ENCODE measurements around the gene DIP2C.

DIP2C gene

GRCh38 chr10:329361-330099, 359.9 kb downstream of the DIP2C start:
- H3K4me2 ChIP-seq (ENCODE audit: insufficient read depth, low read length) = peak overlapping the region; percentile 60
- peak overlapping the region; percentile 48 for H3K9ac ChIP-seq (ENCODE audit: low read depth, low read length)
- no peaks in the 10 kb centered on the region for H3K27me3 ChIP-seq (ENCODE audit: insufficient read depth, low read length, poor library complexity)
- peak; percentile 65 for DNase-seq
- H3K4me3 ChIP-seq (ENCODE audit: low read depth in 1 of 2, low read length in 2 of 2) = peak overlapping the region in 1 of 2 experiments; percentile 47; a peak in 2 of 4 replicates
- no peaks in the 10 kb centered on the region for H4K20me1 ChIP-seq (ENCODE audit: insufficient read depth, low read length)
- H3K9me3 ChIP-seq (ENCODE audit: insufficient read depth, low read length, severe bottlenecking) = no peaks in the 10 kb centered on the region
- H3K4me1 ChIP-seq (ENCODE audit: insufficient read depth, low read length) = peaks cover 47% of the 10 kb centered on the region
- peak; percentile 73 for ATAC-seq (ENCODE audit: insufficient read depth, low read depth)
- peak overlapping the region; percentile 77 for H3K27ac ChIP-seq (ENCODE audit: low read length)
- H3K36me3 ChIP-seq (ENCODE audit: insufficient read depth, low read length) = no peaks in the 10 kb centered on the region
- no peak for TF ChIP-seq EZH2 (IDR thresholded peaks at IDR 0.05; ENCODE audit: borderline replicate concordance, low read depth, low read length, severe bottlenecking)
- TF ChIP-seq CTCF (IDR thresholded peaks at IDR 0.05; ENCODE audit: borderline replicate concordance, extremely low read depth, low read length, poor library complexity, severe bottlenecking) = no peak
- H2AFZ ChIP-seq (ENCODE audit: low read depth, low read length) = peak overlapping the region; percentile 73
- no peaks in the 10 kb centered on the region for H3K79me2 ChIP-seq (ENCODE audit: insufficient read depth, low read length)

GRCh38 chr10:327889-328852, 361.3 kb downstream of the DIP2C start:
- Histone ChIP-seq H3K4me3 (ENCODE audit: low read depth in 1 of 2, low read length in 2 of 2) (no peak overlapping the region), H4K20me1 (ENCODE audit: insufficient read depth, low read length) (no peaks in the 10 kb centered on the region), H2AFZ (ENCODE audit: low read depth, low read length) (no peak overlapping the region), H3K27ac (ENCODE audit: low read length) (no peak overlapping the region), H3K27me3 (ENCODE audit: insufficient read depth, low read length, poor library complexity) (no peaks in the 10 kb centered on the region), H3K36me3 (ENCODE audit: insufficient read depth, low read length) (no peaks in the 10 kb centered on the region), H3K9me3 (ENCODE audit: insufficient read depth, low read length, severe bottlenecking) (no peaks in the 10 kb centered on the region), H3K9ac (ENCODE audit: low read depth, low read length) (no peak overlapping the region), H3K4me2 (ENCODE audit: insufficient read depth, low read length) (no peak overlapping the region), H3K4me1 (ENCODE audit: insufficient read depth, low read length) (peaks cover 47% of the 10 kb centered on the region), H3K79me2 (ENCODE audit: insufficient read depth, low read length) (no peaks in the 10 kb centered on the region)
- TF ChIP-seq EZH2 (IDR thresholded peaks at IDR 0.05; ENCODE audit: borderline replicate concordance, low read depth, low read length, severe bottlenecking) = no peak
- no peak for DNase-seq
- ATAC-seq (ENCODE audit: insufficient read depth, low read depth) = no peak

- TF ChIP-seq CTCF (IDR thresholded peaks at IDR 0.05; ENCODE audit: borderline replicate concordance, extremely low read depth, low read length, poor library complexity, severe bottlenecking) (no peak), EZH2 (IDR thresholded peaks at IDR 0.05; ENCODE audit: borderline replicate concordance, low read depth, low read length, severe bottlenecking) (no peak)
- Histone ChIP-seq H3K27me3 (ENCODE audit: insufficient read depth, low read length, poor library complexity) (no peaks in the 10 kb centered on the region), H3K9me3 (ENCODE audit: insufficient read depth, low read length, severe bottlenecking) (no peaks in the 10 kb centered on the region), H3K79me2 (ENCODE audit: insufficient read depth, low read length) (no peaks in the 10 kb centered on the region), H2AFZ (ENCODE audit: low read depth, low read length) (no peak overlapping the region), H3K36me3 (ENCODE audit: insufficient read depth, low read length) (no peaks in the 10 kb centered on the region), H3K4me3 (ENCODE audit: low read depth in 1 of 2, low read length in 2 of 2) (no peak overlapping the region), H3K27ac (ENCODE audit: low read length) (peak overlapping the region; percentile 66), H3K4me2 (ENCODE audit: insufficient read depth, low read length) (0 out of 2 replicates have a peak overlapping the region, but pooled peaks have one; percentile 8), H3K9ac (ENCODE audit: low read depth, low read length) (no peak overlapping the region), H4K20me1 (ENCODE audit: insufficient read depth, low read length) (no peaks in the 10 kb centered on the region), H3K4me1 (ENCODE audit: insufficient read depth, low read length) (peaks cover 46% of the 10 kb centered on the region)
- ATAC-seq (ENCODE audit: insufficient read depth, low read depth) (no peak), DNase-seq (no peak)
Measured at GRCh38 chr10:326894-327635, 362.4 kb downstream of the DIP2C start.

All from DND-41 (cell line).